Middle frontal gyrus (tissue), 1 donor: ENCODE data around the gene USP17L21.
"Not testable (repeated sequence)": the region's sequence is repeated elsewhere in the genome, so short reads cannot be mapped to it uniquely, and the experiment has no call there.

ENCODE experiments used
- DNase-seq: peaks from one replicate; pipeline ENCODE4 v3.0.0-alpha.2; 2015; ENCODE audit warnings: low spot score; ENCODE audit errors: extremely low spot score

Gene USP17L21

GRCh38 chr4:9262572-9262971, at the start of gene USP17L21:
USP17L21 (plus strand) TSS chr4:9262872; CDS start chr4:9262872, 0 bp downstream.
- not testable (repeated sequence) for DNase-seq

- not testable (repeated sequence) for DNase-seq
Observed at GRCh38 chr4:9214701-9215100, 48.0 kb upstream of the USP17L21 start.

GRCh38 chr4:9215105-9215504, 47.6 kb upstream of the USP17L21 start, which contains the start of gene USP17L11:
USP17L11 (plus strand) TSS chr4:9215405; CDS start chr4:9215405, 0 bp downstream.
- DNase-seq, result not testable (repeated sequence)

- DNase-seq, result not testable (repeated sequence)
Observed at GRCh38 chr4:9219852-9220251, 42.8 kb upstream of the USP17L21 start, which contains the start of gene USP17L12. USP17L12 (plus strand) TSS chr4:9220152; CDS start chr4:9220152, 0 bp downstream.

GRCh38 chr4:9224596-9224995, 38.1 kb upstream of the USP17L21 start, which contains the start of gene USP17L13:
USP17L13 (plus strand) TSS chr4:9224896; CDS start chr4:9224896, 0 bp downstream.
- DNase-seq, result not testable (repeated sequence)

- not testable (repeated sequence) for DNase-seq
Observed at GRCh38 chr4:9230249-9230648, 32.4 kb upstream of the USP17L21 start.

- DNase-seq, result not testable (repeated sequence)
Observed at GRCh38 chr4:9234085-9234484, 28.6 kb upstream of the USP17L21 start, which contains the start of gene USP17L15. USP17L15 (plus strand) TSS chr4:9234385; CDS start chr4:9234385, 0 bp downstream.

GRCh38 chr4:9238461-9238860, 24.2 kb upstream of the USP17L21 start:
- not testable (repeated sequence) for DNase-seq

GRCh38 chr4:9243579-9243978, 19.1 kb upstream of the USP17L21 start, which contains the start of gene USP17L17:
USP17L17 (plus strand) TSS chr4:9243879; CDS start chr4:9243879, 0 bp downstream.
- not testable (repeated sequence) for DNase-seq

- DNase-seq, result not testable (repeated sequence)
Observed at GRCh38 chr4:9247953-9248680, 14.6 kb upstream of the USP17L21 start, which contains the start of gene USP17L18. USP17L18 (plus strand) TSS chr4:9248630; CDS start chr4:9248630, 0 bp downstream.

GRCh38 chr4:9253078-9253477, 9.6 kb upstream of the USP17L21 start, which contains the start of gene USP17L19:
USP17L19 (plus strand) TSS chr4:9253378; CDS start chr4:9253378, 0 bp downstream.
- DNase-seq, result not testable (repeated sequence)

- not testable (repeated sequence) for DNase-seq
Observed at GRCh38 chr4:9257824-9258223, 4.8 kb upstream of the USP17L21 start, which contains the start of gene USP17L20. USP17L20 (plus strand) TSS chr4:9258124; CDS start chr4:9258124, 0 bp downstream.

GRCh38 chr4:9267319-9267718, 4.6 kb downstream of the USP17L21 start, which contains the start of gene USP17L22:
USP17L22 (plus strand) TSS chr4:9267619; CDS start chr4:9267619, 0 bp downstream.
- not testable (repeated sequence) for DNase-seq

GRCh38 chr4:9271719-9272118, 9.0 kb downstream of the USP17L21 start:
- not testable (repeated sequence) for DNase-seq
